ENCODE data around the gene SPSB3.
"Not testable (repeated sequence)": the region's sequence is repeated elsewhere in the genome, so short reads cannot be mapped to it uniquely, and the experiment has no call there.

SPSB3 gene

DNA sequence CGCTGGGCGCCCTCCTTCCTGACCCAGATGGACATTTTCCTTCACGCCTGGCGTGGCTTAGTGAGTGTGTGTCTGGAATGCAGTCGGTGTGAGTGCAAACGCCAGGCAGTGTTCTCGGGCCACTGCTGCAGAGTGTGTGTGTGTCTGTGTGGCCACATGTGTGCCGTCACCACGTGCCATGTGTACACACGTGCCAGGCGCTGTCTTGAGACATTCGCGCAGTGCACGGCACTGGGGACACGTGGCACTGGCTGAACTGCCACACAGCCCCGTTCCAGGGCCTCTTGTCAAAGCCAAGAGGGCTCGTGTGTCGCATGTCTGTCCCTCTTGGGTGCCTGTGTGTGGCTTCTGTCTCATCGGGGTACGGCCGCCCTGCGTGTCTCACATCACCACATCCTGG is 47.6 kb downstream of the SPSB3 start:
- no peak for DNase-seq

DNA sequence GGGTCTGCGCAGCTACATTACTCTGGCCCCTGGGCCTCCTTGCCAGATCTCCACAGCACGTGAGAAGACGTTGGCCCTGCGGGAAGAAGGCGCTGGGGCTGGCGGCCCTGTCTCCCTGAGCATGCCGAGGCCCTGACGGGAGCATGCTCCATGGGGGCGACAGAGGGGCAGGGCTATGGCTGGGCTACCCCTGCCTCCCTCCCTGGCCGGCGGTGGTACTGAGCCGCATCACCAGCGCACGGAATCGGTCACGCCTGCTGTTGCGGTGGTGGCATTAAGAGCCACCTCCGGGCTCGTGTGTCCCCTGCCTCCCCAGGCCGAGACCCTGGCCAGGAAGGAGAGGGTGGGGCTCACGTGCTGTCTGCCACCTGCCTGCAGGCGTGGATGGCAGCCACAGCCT is 48.2 kb downstream of the SPSB3 start:
- DNase-seq: no peak

DNA sequence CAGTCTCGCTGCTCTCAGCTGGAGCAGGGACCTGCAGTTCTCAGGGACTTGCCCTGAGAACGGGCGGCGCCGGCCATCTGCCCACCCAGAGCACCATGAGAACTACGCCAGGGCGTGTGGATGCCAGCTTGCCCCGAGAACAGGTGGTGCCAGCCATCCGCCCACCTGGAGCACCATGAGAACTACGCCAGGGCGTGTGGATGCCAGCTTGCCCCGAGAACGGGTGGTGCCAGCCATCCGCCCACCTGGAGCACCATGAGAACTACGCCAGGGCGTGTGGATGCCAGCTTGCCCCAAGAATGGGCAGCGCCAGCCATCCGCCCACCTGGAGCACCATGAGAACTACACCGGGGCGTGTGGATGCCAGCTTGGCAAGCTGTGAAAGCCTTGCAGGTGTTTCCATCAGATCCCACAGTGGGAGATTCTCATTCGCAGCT is 49.8 kb downstream of the SPSB3 start:
- not testable (repeated sequence) for DNase-seq

DNA sequence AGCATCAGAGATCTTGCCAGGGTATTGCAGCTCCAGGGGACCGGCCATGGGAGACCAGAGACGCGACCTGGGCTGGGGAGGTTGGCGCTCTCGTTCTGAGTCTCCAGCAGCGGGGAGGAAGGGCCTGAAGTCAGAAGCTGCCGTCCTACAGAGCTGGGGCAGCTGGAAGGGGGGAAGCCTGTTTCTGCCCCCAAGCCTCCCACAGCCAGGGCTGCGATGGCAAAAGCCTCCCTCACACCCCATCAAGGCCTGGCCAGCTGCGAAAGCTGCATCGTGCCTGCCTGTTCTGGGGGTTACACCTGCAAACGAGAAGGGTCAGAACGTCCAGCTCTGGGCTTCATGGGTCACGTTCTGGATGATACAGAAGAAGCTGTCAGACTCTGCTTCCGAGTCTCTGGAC is 50.3 kb downstream of the SPSB3 start:
- DNase-seq: no peak

DNA sequence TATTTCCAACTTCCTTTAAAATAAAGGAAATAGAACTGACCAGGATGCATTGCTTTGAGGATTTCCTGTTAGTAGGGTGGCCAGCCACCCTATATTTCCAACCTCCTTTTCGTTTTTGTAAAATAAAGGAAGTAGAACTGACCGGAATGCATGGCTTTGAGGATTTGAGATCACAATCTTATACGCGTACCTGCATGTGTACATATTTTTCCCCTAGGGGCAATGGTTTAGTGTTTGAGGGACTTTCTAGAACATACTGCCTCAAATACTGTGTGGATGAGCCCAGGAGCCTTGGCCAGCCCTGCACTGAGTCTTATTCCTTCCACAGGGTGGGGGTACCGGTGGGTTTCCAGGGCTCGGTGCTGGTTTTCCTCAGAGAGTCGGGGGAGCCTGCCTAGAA is 50.8 kb downstream of the SPSB3 start:
- no peak for DNase-seq

DNA sequence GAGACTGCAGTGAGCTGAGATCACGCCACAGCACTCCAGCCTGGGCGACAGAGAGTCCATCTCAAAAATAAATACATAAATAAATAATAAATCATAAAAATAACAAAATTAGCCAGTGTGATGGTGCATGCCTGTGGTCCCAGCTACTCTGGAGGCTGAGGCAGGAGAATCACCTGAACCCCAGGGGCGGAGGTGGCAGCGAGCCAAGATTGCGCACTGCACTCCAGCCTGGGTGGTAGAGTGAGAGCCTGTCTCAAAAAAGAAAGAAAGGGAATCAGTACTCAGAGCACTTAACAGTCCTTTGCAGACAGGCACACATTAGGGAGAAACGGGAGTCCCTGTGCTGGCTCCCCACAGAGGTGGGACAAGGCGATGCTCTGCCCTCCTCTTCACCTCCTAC is 51.3 kb downstream of the SPSB3 start:
- no peak for DNase-seq

DNA sequence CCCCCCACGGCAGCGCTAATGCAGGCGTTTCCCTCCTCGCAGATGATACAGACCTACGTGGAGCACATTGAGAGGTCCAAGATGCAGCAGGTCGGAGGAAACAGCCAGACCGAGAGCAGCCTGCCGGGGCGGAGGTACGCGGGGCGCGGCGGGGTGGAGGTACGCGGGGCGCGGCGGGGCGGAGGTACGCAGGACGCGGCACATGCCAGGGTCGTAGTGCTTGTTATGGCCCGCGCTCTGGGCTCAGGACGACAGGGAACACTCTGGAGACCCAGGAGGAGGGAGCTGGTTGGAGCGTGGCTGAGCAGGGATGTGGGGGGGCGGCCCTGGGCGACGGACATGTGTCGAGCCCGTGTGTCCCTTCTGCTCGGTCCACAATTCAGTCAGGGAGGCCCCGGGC is 52.9 kb downstream of the SPSB3 start:
- DNase-seq: no peak

DNA sequence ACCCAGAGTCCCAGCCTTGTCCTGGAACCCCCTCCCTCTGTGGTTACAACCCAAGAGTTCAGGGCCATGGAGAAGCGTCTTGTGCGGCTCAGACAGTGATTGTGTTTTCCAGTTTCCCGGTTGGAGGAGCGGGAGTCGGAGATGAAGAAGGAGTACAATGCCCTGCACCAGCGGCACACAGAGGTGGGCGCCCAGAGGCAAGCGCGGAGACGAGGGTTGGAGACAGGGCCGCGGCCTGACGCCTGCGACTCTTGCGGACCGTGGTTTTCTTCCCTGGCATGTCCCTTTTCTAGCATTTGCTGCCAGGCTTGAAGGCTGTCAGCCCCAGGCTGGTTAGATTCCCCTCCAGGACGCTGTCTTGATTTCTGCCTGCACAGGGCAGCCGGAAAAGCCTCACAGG is 53.3 kb downstream of the SPSB3 start:
- DNase-seq: no peak

DNA sequence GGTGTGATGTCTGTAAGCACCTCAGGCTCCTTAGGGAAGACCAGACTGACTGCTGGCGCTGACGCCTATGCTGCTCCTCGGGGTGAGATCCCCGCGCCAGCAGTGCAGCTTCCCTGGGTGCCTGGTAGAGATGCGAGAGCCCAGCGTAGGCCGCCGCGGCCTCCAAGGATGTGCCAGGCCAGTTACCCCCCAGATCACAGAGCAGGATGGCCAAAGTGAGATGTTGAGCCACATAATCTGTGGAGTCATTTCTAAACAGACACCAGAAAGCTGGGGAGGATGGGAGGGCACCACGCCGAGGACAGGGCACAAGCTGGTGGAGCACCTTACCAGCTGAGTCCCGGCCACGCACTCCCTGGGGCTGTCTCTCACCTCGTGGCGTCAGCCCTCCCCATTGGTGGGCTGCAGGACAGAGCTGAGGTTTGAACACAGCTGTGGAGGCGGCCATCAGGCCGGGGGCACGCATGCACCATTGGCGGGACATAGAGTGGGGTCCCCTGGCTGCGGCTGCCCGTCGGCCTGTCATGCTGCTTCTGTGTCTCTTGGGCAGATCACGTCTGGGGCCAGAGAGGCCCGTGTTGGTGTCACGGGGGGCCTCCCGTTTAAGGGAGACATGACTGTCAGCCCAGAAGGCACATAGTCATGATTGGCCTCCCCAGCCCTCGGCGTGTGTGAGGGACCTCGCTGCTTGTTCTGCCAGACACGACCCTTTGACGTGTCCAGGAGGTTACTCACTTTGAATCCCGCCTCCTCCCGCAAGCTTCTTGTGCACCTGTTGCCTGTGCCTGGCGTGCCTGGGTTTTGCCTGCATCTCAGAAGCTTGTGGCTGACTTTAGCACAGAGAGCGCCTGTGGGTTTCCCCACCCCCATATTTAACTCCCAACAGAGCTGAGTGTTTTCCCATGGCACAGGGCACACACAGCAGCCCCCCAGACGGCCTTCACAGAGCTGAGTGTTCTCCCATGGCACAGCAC is 54.4 kb downstream of the SPSB3 start:
- no peak for DNase-seq
